Neural cell (in vitro differentiated cells): ENCODE results near the gene CTSO.

ENCODE experiments used
- EZH2 ChIP-seq: fragments of 200-600, 300-800 bp; shearing (Covaris generic), sonication (generic); IDR thresholded peaks from 2 replicates; pipeline ENCODE4 v1.6.1; 2014; ENCODE audit warnings: antibody characterized with exemption, low read length, borderline replicate concordance, mild to moderate bottlenecking; ENCODE audit not compliant: insufficient read depth, poor library complexity, severe bottlenecking
- TF ChIP-seq, protein P1 (sequence below): fragments of 450-650 bp; IDR thresholded peaks from 2 replicates; pipeline ENCODE4 v1.5.1; 2014; ENCODE audit warnings: antibody characterized with exemption, mild to moderate bottlenecking, moderate library complexity; ENCODE audit not compliant: poor library complexity, severe bottlenecking

GRCh38 chr4:155962767-155963166 lies 9.1 kb upstream of the CTSO start:
- TF ChIP-seq EZH2 = no peak
- TF ChIP-seq, protein P1, sequence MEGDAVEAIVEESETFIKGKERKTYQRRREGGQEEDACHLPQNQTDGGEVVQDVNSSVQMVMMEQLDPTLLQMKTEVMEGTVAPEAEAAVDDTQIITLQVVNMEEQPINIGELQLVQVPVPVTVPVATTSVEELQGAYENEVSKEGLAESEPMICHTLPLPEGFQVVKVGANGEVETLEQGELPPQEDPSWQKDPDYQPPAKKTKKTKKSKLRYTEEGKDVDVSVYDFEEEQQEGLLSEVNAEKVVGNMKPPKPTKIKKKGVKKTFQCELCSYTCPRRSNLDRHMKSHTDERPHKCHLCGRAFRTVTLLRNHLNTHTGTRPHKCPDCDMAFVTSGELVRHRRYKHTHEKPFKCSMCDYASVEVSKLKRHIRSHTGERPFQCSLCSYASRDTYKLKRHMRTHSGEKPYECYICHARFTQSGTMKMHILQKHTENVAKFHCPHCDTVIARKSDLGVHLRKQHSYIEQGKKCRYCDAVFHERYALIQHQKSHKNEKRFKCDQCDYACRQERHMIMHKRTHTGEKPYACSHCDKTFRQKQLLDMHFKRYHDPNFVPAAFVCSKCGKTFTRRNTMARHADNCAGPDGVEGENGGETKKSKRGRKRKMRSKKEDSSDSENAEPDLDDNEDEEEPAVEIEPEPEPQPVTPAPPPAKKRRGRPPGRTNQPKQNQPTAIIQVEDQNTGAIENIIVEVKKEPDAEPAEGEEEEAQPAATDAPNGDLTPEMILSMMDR = no peak
